IMR-90 (cell line): ENCODE measurements around the gene ZMYM1. TPM values are rescaled to one million over a fixed set of nuclear protein-coding genes. Genes with fewer than 3 reads are reported as not detected.
A peak's percentile ranks its signal among the peaks of the same experiment; 100 is the strongest.

Experiments
- ATAC-seq: fragments of 200-7000 bp; cut with Tn5 transposase; 2 replicates; pipeline ENCODE4 v1.9.1; 2020; ENCODE audit warnings: low read depth, mild to moderate bottlenecking, moderate library complexity
- Bru-seq: library from RNA; stranded (reverse); fragments of 400-500 nt; gene quantifications from one replicate; lab custom pipeline; 2021; lab: Mats Ljungman, UMichigan
- BruChase-seq, 2 experiments: library from RNA; stranded (reverse); fragments of 400-500 nt; gene quantifications; one replicate each; lab custom pipeline; 2021; lab: Mats Ljungman, UMichigan
- BruUV-seq: library from RNA; stranded (reverse); fragments of 400-500 nt; replicated peaks from 2 replicates; lab custom pipeline; 2021; lab: Mats Ljungman, UMichigan
- CTCF ChIA-PET: fragments of 300-600 bp; formaldehyde crosslinking; extraction: SDS; loops from one replicate; lab custom pipeline; 2021; ENCODE audit warnings: antibody characterized with exemption; lab: Yijun Ruan, JAX
- POLR2A ChIA-PET: fragments of 300-600 bp; sonication (Branson Sonifier 250); formaldehyde crosslinking; loops from one replicate; lab custom pipeline; 2022; ENCODE audit warnings: antibody characterized with exemption; ENCODE audit not compliant: unreplicated experiment; lab: Charles Lee
- DNase-seq: peaks from one replicate; pipeline ENCODE4 v3.0.0; 2013
- H2AFZ ChIP-seq: replicated peaks from 2 replicates; pipeline ENCODE3; 2013; ENCODE audit warnings: low read length, mild to moderate bottlenecking; ENCODE audit not compliant: poor library complexity
- H2AK5ac ChIP-seq: 2 replicates; pipeline ENCODE4 v1.6.1; 2013; ENCODE audit warnings: low read depth, low read length, inconsistent platforms
- H2AK9ac ChIP-seq: replicated peaks from 2 replicates; pipeline ENCODE3; 2013; ENCODE audit warnings: mild to moderate bottlenecking, low read depth, low read length, moderate library complexity; ENCODE audit not compliant: poor library complexity
- H2BK120ac ChIP-seq: 2 replicates; pipeline ENCODE4 v1.6.1; 2013; ENCODE audit warnings: low read depth, low read length, inconsistent platforms
- H2BK15ac ChIP-seq: 3 replicates; pipeline ENCODE4 v1.6.1; 2013; ENCODE audit warnings: low read depth, low read length, inconsistent platforms
- H2BK20ac ChIP-seq: 2 replicates; pipeline ENCODE4 v1.6.1; 2013; ENCODE audit warnings: low read depth, mild to moderate bottlenecking, inconsistent platforms, low read length, moderate library complexity
- H2BK5ac ChIP-seq: 2 replicates; pipeline ENCODE4 v1.6.1; 2013; ENCODE audit warnings: mild to moderate bottlenecking, low read depth, low read length, inconsistent platforms; ENCODE audit not compliant: poor library complexity, severe bottlenecking
- H3K14ac ChIP-seq: replicated peaks from 2 replicates; pipeline ENCODE4 v1.6.1; 2013; ENCODE audit warnings: low read depth, low read length, inconsistent platforms
- H3K18ac ChIP-seq: 2 replicates; pipeline ENCODE4 v1.6.1; 2013; ENCODE audit warnings: low read depth, low read length, control low read depth
- H3K23ac ChIP-seq: 2 replicates; pipeline ENCODE4 v1.6.1; 2013; ENCODE audit warnings: low read depth, low read length, inconsistent platforms
- H3K27ac ChIP-seq: 2 replicates; pipeline ENCODE4 v1.5.1; 2013; ENCODE audit warnings: mild to moderate bottlenecking, control low read depth, low read length; ENCODE audit not compliant: insufficient read depth
- H3K27me3 ChIP-seq: 2 replicates; pipeline ENCODE4 v1.6.1; 2013; ENCODE audit warnings: low read length; ENCODE audit not compliant: control insufficient read depth, insufficient read depth
- H3K36me3 ChIP-seq: 2 replicates; pipeline ENCODE4 v1.6.1; 2013; ENCODE audit warnings: low read length, mixed read lengths; ENCODE audit not compliant: control insufficient read depth, insufficient read depth
- H3K4ac ChIP-seq: 2 replicates; pipeline ENCODE4 v1.6.1; 2013; ENCODE audit warnings: low read depth, low read length, inconsistent platforms
- H3K4me1 ChIP-seq: 2 replicates; pipeline ENCODE4 v1.6.1; 2013; ENCODE audit warnings: low read length, mixed read lengths; ENCODE audit not compliant: control insufficient read depth, insufficient read depth
- H3K4me2 ChIP-seq: 2 replicates; pipeline ENCODE4 v1.6.1; 2013; ENCODE audit warnings: low read depth, mild to moderate bottlenecking, control low read depth, low read length, moderate library complexity
- H3K4me3 ChIP-seq: 2 replicates; pipeline ENCODE4 v1.5.1; 2013; ENCODE audit warnings: low read depth, mild to moderate bottlenecking, control low read depth, low read length, moderate library complexity; ENCODE audit not compliant: insufficient read depth
- H3K56ac ChIP-seq: 2 replicates; pipeline ENCODE4 v1.6.1; 2013; ENCODE audit warnings: low read length, inconsistent platforms; ENCODE audit not compliant: insufficient read depth; ENCODE audit errors: extremely low read depth
- H3K79me1 ChIP-seq, 2 experiments: 2 replicates each; pipeline ENCODE4 v1.6.1; 2013; ENCODE audit warnings: low read length in 2 of 2, inconsistent platforms in 1 of 2, low read depth in 1 of 2
- H3K9ac ChIP-seq: 2 replicates; pipeline ENCODE4 v1.6.1; 2013; ENCODE audit warnings: low read depth, low read length, control low read depth
- H3K9me1 ChIP-seq: 2 replicates; pipeline ENCODE4 v1.6.1; 2013; ENCODE audit warnings: low read length, inconsistent platforms; ENCODE audit not compliant: insufficient read depth
- H3K9me3 ChIP-seq: 2 replicates; pipeline ENCODE4 v1.6.1; 2013; ENCODE audit warnings: low read length; ENCODE audit not compliant: control insufficient read depth, insufficient read depth
- H4K20me1 ChIP-seq: 2 replicates; pipeline ENCODE4 v1.6.1; 2013; ENCODE audit warnings: low read length, inconsistent platforms; ENCODE audit not compliant: insufficient read depth
- H4K5ac ChIP-seq: 2 replicates; pipeline ENCODE4 v1.6.1; 2013; ENCODE audit warnings: mild to moderate bottlenecking, low read depth, low read length, control low read depth
- H4K8ac ChIP-seq, 2 experiments: 2 replicates each; pipeline ENCODE4 v1.6.1; 2013; ENCODE audit warnings: low read depth in 2 of 2, low read length in 2 of 2, control low read depth in 1 of 2, inconsistent platforms in 1 of 2
- H4K91ac ChIP-seq: 2 replicates; pipeline ENCODE4 v1.6.1; 2013; ENCODE audit warnings: low read depth, low read length, inconsistent platforms; ENCODE audit not compliant: insufficient read depth
- MAFK ChIP-seq: IDR thresholded peaks from 2 replicates; pipeline ENCODE4 v1.6.1; 2012; ENCODE audit warnings: low read depth, low read length, improper control_type of control experiment
- MAZ ChIP-seq: IDR thresholded peaks from 2 replicates; pipeline ENCODE4 v1.6.1; 2012; ENCODE audit warnings: low read depth, mild to moderate bottlenecking, low read length, improper control_type of control experiment, moderate library complexity, borderline replicate concordance
- MXI1 ChIP-seq: IDR thresholded peaks from 2 replicates; pipeline ENCODE4 v1.6.1; 2012; ENCODE audit warnings: low read depth, mild to moderate bottlenecking, low read length, moderate library complexity, borderline replicate concordance
- POLR2A ChIP-seq: IDR thresholded peaks from 2 replicates; pipeline ENCODE4 v1.6.1; 2012; ENCODE audit warnings: mild to moderate bottlenecking, low read depth, low read length
- WGBS, 2 experiments: methylation state at CpG; one replicate each; pipeline versions ENCODE4 v1.1.5 to v1.1.7; 2013; ENCODE audit warnings: missing lambda C conversion rate in 2 of 2; ENCODE audit not compliant: insufficient read length in 1 of 2; ENCODE audit errors: extremely low coverage in 2 of 2; 5-methylcytosine and 5-hydroxymethylcytosine counted together
- dilution Hi-C: fragments of 300-500 bp; cut with HindIII; formaldehyde crosslinking; loops from one replicate; pipeline ENCODE4 v1.14.3; 2018; ENCODE audit warnings: low sequenced_read_pairs; ENCODE audit not compliant: unreplicated experiment
- in situ Hi-C: fragments of 300-500 bp; cut with MboI; formaldehyde crosslinking; loops from 3 replicates; pipeline ENCODE4 v1.14.3; 2019; ENCODE audit warnings: low sequenced_read_pairs, inconsistent platforms, mixed read lengths
- intact Hi-C: fragments of 100-400 bp; cut with micrococcal nuclease; formaldehyde crosslinking; loops from 2 replicates; pipeline ENCODE4 v1.10.0; 2022
- long read RNA-seq: library from polyadenylated mRNA; unstranded; transcript quantifications from one replicate; pipeline ENCODE4 v2.0.0, GENCODE V29; 2021; ENCODE audit not compliant: unreplicated experiment
- polyA plus RNA-seq, 3 experiments: library from polyadenylated mRNA; depleted of rRNA; stranded (reverse); fragments of >200 nt; gene quantifications; 2 replicates each; pipeline ENCODE4 v1.2.3, GENCODE V29; 2012; ENCODE audit warnings: low replicate concordance in 1 of 3
- total RNA-seq: library from RNA; depleted of rRNA; stranded (reverse); fragments of >200 nt; gene quantifications from 2 replicates; pipeline ENCODE4 v1.2.3, GENCODE V29; 2012; rRNA removed

ZMYM1 gene
- total RNA-seq (26.1 and 33.9 TPM in 2 replicates), polyA plus RNA-seq (2012; rRNA removed) (5.7 and 7.2 TPM in 2 replicates), Bru-seq, nascent RNA (percentile 55 among the genes with signal in this experiment), BruChase-seq, experiment 1, labeled RNA remaining after a 6-hour chase (percentile 80 among the genes with signal in this experiment), BruChase-seq, experiment 2, labeled RNA remaining after a 2-hour chase (percentile 77 among the genes with signal in this experiment)
- 1.1 and 1.2 TPM in 2 replicates for polyA plus RNA-seq (2012; cell fraction: cytosol; rRNA removed)
- 2.5 and 14.2 TPM in 2 replicates for polyA plus RNA-seq (2012; cell fraction: nucleus; rRNA removed; ENCODE audit: low replicate concordance)
- long read RNA-seq, full-length matches to known transcripts, result 9 of 23 reads
- long read RNA-seq, partial matches to known transcripts, result 4 of 23 reads
- long read RNA-seq, other reads (novel, unspliced or antisense), result 10 of 23 reads

GRCh38 chr1:35079003-35079930 lies at the start of gene ZMYM1:
ZMYM1 (plus strand) TSS chr1:35079385; CDS start chr1:35093988, 14,603 bp downstream.
- TF ChIP-seq MAZ (peak; percentile 72; the same call in 1 of the 2 replicates), MXI1 (peak; percentile 74; the same call in 1 of the 2 replicates), POLR2A (peak; percentile 64), MAFK (no peak)
- ChIA-PET POLR2A (no interaction called here), CTCF (no interaction called here)
- H2BK5ac ChIP-seq, result peak within 1 kb of the TSS; percentile 91
- H3K4me2 ChIP-seq, result peak within 1 kb of the TSS; percentile 97
- peak within 1 kb of the TSS; percentile 99 to 100 for H4K8ac ChIP-seq
- peak within 1 kb of the TSS; percentile 95 for H3K56ac ChIP-seq
- peak within 1 kb of the TSS; percentile 22; the same call in 1 of the 2 replicates for H2BK20ac ChIP-seq
- H3K36me3 ChIP-seq, result 0 out of 2 replicates have a peak, but pooled peaks cover 1% of the 10 kb centered on the region
- H4K20me1 ChIP-seq, result no peaks in the 10 kb centered on the region; the same call in 1 of the 2 replicates
- H2BK15ac ChIP-seq, result peak within 1 kb of the TSS; percentile 67; the same call in 1 of the 3 replicates
- DNase-seq (peak; percentile 83), ATAC-seq (peak; percentile 99)
- H2AFZ ChIP-seq, result peak within 1 kb of the TSS; percentile 99
- H3K23ac ChIP-seq, result peak within 1 kb of the TSS; percentile 80; the same call in 1 of the 2 replicates
- peak within 1 kb of the TSS; percentile 93 for H3K14ac ChIP-seq
- intact Hi-C loops, result loop anchor here (2.0 kb wide), 1 partner anchor 48 kb away; the partner anchor contains the start of gene ZMYM6
- peak within 1 kb of the TSS; percentile 99 for H4K5ac ChIP-seq
- H4K91ac ChIP-seq, result peak within 1 kb of the TSS; percentile 92
- H3K18ac ChIP-seq, result peak within 1 kb of the TSS; percentile 84
- H3K27ac ChIP-seq, result peak within 1 kb of the TSS; percentile 86
- in situ Hi-C loops, result no loop called here
- peaks cover 17 to 29% of the 10 kb centered on the region in 2 experiments for H3K79me1 ChIP-seq
- H3K4me3 ChIP-seq, result peak within 1 kb of the TSS; percentile 84
- H2AK5ac ChIP-seq, result peak within 1 kb of the TSS; percentile 39
- BruUV-seq, result TSS peak; percentile 38
- peak within 1 kb of the TSS; percentile 87 for H3K9ac ChIP-seq
- H2AK9ac ChIP-seq, result peak within 1 kb of the TSS; percentile 77
- no peaks in the 10 kb centered on the region for H3K9me3 ChIP-seq
- H2BK120ac ChIP-seq, result peak within 1 kb of the TSS; percentile 57
- dilution Hi-C loops, result no loop called here
- no peaks in the 10 kb centered on the region for H3K27me3 ChIP-seq
- 1% methylated on average over 35 of the region's 52 CpGs; no CpG with 5 or more reads in 1 of the 2 experiments for WGBS, 2 experiments
- H3K9me1 ChIP-seq, result no peaks in the 10 kb centered on the region
- H3K4me1 ChIP-seq, result peaks cover 2% of the 10 kb centered on the region; the same call in 1 of the 2 replicates
- H3K4ac ChIP-seq, result peak within 1 kb of the TSS; percentile 94
